GM21825 (cell line): ENCODE measurements around the gene GLB1L2.

Source experiments
- ATAC-seq: cut with Tn5 transposase; IDR thresholded peaks from one replicate; pipeline ENCODE4 v1.9.1; 2021; ENCODE audit warnings: mild to moderate bottlenecking, moderate library complexity; ENCODE audit not compliant: unreplicated experiment

GLB1L2 gene

DNA sequence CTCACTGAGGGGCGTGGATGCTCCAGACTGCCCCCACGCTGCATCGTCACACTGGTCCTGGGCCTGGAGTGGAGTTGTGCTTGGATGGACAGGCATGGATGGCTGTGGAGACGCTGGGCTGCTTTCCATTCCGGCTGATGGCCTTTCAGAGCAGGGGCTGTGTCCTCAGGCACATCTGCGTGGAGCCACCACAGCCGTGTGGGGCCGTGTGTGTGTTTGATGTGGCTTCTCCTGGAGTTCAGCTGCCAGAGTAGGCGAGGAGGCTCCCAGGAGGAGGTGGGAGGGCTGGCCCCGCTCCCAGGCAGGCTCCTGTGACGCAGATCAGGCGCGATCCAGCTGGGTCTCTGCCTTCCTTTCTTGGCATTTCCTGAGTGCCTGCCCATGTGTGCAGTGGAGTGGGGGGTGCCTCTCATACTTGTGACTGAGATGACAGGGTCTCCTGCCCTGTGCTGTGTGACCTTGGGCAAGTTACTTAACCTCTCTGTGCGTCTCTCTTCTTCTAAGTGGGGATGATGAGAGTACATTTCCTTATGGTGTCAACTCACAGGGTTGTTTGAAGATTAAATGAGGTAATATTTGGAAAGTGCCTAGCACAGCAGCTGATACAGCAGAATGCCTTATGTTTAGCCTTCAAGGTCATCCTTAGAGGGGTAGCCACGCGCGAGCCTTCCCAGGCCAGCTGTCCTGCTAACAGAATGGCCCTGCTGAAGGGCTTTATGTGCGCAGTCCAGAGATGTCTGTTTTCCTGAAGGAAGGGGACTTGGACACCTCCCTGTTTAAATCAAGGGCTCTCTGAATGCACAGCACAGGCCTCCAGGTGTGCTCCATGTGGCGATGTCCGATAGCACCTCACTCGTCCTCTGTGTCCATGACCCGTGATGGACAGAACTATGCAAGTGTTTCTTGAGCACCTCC is 33.5 kb downstream of the GLB1L2 start:
- no peak for ATAC-seq

DNA sequence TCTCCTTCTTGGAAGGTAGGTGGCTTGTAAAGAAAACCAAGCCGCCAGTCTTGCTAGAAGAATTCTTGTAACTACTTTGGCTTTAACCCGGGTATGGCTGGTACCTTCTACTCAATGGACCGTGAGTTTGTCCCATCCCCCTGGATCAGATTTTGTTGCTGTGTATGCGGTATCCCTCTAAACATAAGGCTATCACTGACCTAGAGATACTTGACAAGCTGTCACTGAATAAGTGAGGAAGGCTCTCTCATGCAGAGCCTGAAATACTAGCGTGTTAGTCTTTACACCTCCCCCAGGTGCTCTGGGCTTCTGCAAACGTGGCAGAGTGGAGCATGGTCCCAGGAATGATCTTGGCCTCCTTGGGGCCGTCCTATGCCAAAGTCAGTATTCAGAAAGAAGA is 34.5 kb downstream of the GLB1L2 start:
- ATAC-seq, result no peak

DNA sequence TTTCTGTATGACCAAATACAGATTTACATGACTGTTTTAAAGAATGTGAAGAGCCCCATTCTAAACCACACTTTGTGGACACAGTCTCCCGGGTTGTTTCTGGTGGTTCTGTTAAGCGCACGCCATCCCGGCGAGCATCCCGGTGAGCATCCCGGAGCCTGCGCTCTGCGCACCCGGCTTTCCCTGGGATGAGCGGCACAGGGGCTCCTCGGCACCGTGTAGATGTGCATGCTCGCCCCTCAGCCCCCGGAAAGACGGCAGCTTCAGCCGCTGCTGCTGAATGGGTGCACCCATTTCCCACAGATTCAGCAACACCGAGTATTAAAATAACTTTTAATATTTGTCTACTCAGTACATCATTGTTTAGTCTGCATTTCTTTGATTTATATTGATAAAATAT is 36.0 kb downstream of the GLB1L2 start:
- ATAC-seq, result no peak

DNA sequence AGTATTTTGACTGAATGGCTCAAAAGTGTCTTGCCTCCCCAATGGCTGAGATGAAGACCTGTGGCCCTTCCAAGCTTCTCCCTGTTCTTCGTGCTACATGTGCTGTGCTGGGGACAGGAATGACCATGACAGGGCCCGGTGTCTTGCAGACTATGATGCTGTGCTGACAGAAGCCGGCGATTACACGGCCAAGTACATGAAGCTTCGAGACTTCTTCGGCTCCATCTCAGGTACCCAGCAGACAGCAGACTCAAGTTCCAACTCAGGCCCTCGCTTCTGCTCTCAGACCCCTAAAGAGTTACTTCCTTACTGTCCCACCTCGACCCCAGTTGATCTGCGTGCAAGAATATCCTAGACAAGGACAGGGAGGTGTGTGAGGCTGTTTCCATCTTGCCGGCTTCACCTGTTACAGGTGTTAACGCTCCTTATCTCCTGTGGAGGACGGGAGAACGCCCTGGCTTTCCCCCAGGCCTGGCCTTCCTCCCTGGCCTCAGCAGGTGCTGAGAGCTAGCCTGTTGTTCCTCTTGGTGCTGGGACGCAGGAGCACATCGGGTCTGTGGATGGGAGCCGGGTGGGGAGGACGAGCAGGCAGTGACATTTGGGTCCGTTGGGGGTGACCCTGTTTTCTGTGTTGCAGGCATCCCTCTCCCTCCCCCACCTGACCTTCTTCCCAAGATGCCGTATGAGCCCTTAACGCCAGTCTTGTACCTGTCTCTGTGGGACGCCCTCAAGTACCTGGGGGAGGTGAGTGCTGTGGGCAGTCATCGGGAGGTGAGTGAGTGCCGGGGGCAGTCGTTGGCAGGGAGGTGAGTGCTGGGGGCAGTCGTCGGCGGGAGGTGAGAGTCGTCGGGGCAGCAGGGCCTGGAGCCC is 38.1 kb downstream of the GLB1L2 start:
- ATAC-seq, result no peak

DNA sequence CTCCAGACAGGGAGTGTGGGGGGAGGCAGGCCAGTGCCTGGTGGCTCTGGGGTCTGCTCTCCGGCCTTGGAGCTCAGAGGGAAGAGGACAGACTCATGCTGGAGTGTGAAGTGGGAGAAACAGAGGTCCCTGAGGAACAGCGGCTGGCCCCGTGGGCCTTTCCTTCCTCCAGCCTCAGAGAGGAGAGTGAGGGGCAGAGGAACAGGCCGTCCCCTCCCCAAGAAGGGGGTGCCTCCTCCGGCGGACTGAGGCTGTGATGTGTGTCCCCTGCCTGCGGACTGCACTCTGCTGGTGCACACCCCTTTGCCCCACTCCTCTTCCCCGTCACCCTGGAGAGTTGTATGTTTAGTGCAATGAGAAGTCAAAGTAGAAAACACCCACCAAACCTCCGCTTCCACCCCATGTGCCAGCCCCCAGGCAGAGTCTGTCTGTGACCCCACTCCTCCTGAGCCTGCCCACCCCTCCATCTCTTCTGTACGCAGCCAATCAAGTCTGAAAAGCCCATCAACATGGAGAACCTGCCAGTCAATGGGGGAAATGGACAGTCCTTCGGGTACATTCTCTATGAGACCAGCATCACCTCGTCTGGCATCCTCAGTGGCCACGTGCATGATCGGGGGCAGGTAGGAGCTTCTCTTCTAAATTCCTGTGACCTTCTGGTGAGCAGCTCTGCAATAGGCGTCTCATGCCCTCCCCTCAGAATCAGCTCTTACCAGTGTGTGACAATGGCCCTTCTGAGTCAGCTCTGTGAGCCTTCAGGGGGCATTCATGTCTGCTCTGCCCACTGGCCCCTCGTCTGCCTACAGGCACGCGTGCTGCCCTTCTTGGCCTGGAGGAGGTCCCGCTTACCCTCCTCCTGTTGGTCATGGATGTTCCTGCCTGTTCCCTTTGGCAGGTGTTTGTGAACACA is 39.0 kb downstream of the GLB1L2 start:
- no peak for ATAC-seq

DNA sequence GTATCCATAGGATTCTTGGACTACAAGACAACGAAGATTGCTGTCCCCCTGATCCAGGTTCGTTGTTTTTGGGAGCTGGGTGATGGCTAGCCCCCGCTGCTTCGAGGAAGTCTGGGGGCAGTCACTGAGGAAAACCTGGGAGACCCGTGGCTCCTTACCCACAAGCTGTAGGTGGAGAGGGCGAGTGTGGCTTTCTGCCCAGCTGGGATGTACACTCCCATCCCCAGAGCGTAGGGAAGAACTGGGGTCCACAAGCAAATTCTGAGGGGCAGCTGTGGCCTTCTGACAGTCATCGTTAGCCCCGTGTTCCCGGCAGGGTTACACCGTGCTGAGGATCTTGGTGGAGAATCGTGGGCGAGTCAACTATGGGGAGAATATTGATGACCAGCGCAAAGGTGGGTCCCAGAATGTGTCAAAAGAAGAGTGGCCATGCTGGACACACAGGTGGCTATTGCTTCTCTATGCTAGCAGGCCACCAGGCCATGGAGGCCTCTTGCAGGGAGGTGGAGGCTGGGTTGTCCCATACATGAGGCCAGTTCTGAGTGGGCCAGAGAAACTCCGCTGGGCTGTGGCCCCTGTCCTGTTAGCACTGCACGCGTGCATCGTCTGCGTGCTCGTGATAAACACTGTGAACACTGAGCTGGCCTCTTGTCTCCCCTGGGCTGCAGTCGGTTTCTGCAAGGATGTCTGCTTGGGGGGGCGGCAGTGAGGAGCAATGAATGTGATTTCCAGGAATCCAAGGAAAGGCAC is 39.8 kb downstream of the GLB1L2 start:
- ATAC-seq, result no peak

DNA sequence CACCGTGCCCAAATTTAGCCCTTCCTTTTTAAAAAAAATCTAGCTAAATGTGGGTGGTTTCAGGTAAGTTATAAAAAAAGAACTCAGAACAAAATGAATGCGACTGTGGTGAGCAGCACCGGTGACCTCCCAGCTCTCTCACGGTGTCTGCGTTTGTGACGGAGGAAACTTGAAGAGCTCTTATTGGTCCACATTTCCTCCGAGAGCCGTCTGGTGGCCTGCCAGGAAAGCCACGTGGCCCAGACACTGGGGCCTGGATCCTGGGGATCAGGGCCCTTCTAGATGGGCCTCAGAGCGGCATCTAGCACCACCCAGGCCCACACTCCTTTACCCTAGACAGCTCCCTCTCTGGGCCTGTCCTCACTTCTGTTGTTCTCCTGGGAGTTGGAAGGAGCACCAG is 40.7 kb downstream of the GLB1L2 start:
- ATAC-seq, result no peak

DNA sequence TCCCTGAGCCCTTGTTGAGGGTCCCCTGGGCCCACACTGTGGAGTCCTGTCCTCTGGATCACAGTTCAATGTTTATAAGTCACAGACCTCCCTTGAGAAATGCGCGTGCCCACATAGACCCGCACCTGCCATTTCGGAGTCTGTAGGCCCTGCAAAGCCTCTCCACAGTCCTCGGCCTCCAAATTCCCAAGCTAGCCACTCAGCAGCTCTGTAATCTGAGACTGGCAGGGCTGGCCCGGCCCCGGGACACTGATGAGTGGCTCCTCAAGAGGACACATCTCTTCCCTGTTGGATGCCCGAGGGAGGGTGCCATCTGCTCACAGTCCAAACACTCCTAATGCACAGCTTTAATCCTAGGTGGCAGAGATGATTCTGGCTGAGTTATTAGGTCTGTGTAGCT is 41.2 kb downstream of the GLB1L2 start:
- ATAC-seq, result no peak

DNA sequence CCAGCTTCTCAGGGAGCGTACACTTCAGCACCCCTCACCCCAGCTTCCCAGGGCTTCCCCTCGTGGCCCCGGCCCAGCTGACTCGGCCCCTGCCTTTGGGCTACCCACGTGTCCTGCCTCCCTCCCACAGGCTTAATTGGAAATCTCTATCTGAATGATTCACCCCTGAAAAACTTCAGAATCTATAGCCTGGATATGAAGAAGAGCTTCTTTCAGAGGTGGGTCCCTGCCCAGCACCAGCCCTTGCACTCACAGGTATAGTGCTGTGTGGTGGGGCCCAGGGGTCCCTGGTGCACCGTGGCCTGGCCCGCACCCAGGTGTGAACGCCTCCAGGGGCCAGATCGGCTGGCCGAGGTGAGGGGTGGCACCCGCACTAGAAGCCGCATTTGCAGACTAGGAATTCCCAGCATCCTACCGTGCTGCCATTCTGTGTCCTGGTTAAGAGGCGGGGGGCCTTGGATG is 41.8 kb downstream of the GLB1L2 start:
- no peak for ATAC-seq

DNA sequence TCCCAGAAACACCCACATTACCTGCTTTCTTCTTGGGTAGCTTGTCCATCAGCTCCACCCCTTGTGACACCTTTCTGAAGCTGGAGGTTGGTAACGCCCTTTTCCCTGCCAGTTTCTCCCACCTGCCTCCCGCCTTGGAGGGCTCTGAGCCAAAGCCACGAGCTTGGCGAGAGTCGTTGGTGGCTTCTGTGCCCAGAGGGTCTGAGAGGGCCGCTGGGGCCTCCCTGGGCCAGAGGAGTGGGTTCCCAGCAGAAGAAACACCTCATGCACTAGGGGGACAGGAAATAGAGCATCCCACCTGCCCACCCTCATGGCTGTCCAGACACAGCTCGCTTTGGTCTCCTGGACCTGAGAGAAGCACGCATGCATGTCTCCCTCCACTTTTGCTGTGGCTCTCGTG is 42.4 kb downstream of the GLB1L2 start:
- ATAC-seq, result no peak

DNA sequence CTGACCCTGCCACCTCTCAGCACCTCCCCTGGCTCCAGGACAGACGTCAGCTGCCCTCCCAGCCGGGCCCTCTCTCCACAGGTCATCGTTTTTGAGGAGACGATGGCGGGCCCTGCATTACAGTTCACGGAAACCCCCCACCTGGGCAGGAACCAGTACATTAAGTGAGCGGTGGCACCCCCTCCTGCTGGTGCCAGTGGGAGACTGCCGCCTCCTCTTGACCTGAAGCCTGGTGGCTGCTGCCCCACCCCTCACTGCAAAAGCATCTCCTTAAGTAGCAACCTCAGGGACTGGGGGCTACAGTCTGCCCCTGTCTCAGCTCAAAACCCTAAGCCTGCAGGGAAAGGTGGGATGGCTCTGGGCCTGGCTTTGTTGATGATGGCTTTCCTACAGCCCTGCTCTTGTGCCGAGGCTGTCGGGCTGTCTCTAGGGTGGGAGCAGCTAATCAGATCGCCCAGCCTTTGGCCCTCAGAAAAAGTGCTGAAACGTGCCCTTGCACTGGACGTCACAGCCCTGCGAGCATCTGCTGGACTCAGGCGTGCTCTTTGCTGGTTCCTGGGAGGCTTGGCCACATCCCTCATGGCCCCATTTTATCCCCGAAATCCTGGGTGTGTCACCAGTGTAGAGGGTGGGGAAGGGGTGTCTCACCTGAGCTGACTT is 43.2 kb downstream of the GLB1L2 start:
- no peak for ATAC-seq

DNA sequence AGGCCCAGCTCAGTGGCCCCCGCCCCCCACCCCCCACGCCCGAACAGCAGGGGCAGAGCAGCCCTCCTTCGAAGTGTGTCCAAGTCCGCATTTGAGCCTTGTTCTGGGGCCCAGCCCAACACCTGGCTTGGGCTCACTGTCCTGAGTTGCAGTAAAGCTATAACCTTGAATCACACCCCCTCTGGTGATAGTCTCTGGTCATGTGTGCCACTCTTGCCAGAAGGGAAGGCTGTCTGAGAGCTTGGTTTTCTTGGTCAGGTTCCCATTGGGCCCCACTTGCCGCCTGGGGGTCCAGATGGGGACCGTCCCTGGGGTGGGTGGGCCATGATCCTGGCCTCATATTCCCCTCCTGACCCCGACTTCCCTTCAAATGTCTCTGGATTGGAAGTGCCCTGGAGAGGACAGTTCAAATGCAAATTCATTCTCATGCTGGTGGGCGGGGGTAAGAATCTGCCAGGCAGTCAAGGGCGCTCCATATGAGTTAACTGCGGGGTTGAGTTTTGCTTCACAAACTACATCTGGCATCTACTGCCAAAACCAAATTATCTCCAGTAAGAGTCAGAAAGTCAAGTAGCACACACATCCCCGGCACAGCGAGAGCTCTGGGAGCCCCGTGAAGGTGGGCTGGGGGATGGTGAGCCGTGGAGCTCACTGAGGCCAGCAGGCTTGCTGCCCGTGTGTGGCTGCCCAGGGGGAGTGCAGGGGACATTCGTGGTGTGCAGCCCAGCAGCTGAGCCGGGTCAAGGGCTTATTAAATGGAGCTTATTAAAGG is 44.5 kb downstream of the GLB1L2 start:
- ATAC-seq, result no peak

DNA sequence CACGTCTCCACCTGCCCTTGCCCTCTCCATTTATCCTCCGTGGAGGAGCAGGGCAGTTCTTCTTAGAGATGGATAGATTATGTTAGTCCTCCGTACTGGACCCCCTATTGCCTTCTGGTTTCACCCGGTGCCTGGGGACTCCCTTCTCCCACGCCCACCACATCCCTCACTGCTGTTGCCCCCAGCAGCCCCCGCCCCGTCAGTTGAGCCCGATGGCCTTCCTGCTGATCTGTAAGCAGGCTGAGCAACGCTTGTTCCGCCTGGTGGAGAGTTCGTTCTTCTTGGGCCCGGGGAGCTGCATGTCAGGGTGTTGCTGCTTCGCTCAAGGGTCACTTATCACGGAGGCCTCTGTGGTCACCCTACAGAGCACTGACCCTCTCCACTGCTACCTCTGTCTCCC is 46.1 kb downstream of the GLB1L2 start:
- no peak for ATAC-seq

DNA sequence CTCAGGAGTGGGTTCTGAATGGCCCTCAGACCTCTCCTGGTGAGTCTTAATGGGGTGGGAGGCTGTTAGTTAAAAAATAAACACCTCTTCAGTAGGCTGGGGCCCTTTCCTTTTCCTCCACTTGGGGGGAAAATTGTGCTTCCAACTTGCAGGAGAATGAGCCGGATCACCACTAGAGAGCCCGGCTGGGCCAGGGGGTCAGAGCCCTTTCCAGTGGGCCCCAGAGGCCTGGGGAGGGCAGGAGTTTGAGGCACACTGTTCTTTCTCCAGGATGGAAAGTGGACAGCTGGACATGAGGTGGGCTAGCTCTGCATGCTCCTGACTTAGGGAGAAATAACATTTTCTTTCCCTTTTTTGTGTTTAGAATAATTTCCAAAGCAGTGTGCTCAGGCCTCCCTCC is 47.5 kb downstream of the GLB1L2 start:
- no peak for ATAC-seq

DNA sequence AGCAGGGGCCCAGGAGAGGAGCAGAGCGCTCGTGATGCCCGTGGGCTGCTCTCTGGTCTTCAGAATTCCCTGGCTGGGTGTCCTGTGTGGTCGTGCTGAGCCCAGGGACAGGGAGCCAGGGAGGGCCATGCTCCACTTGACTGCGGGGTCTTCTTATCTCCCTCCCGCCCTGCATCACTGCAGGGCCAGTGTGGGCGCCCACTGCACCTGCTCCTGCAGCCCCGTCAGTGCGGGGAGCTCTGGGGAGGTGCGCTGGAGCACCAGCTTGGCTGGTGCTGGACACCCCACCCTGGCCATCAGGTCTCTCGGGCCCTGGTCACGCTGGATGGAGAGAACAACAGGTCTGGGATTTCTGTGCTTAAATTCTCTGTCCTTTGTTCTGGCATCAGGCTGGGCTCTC is 48.4 kb downstream of the GLB1L2 start:
- ATAC-seq, result no peak

DNA sequence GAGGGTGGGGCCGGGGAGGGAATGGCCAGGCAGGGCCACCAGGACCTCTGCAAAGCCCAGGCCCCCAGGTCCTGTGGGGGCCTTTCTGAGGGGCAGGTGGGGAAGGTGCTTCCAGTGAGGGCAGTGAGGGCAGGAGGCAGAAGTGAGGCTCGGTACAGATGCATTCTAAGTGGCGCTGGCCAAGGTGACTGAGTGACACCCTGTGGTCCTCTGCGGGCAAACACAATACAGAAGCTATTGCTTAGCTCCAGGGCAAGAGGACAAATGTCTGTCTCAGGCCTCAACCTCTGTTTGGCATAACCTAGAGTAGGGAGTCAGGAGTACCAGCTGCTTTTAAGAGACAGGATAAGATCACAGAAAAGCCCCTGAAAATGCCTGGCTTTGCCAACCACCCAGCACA is 49.0 kb downstream of the GLB1L2 start:
- ATAC-seq, result no peak

DNA sequence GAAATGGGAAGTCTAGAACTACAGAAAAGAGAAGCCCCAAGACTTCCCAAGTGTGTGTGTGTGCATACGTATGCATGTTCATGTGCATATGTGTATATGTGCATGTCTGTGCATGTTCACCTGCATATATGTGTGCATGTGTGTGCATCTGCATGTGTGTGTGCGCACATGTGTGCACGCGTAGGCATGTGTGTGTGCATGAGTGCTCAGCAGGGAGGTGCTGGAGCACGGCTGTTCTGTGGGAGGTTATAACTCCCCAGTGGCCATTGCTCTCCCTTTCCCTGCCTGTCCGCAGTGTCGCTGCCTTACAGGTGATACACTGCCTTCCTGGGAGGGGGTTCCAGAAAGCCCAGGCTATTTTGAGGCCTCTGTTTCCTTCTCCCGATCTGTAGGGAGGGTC is 50.5 kb downstream of the GLB1L2 start:
- no peak for ATAC-seq

DNA sequence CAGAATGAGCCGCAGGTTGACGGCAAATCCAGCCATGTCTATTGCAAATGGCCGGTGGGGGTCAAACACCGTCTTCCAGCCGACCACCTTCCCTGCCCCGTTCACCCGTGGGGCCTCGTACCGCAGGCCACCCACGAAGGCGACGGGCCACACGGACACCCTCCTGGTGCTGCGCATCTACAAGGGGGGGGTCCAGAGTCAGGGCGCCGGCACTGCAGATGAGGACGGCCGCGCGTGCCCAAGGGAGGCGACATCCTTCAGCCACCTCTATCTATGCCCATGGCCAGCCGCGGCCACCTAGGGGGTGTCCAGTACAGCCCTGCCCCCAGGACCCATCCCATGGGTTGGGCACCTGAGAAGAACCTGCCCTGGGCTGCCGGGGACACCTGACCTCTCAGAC is 51.0 kb downstream of the GLB1L2 start:
- ATAC-seq, result no peak
